Thyroid gland (tissue), 4 donors: ENCODE measurements around the gene ZSCAN1.
A peak's percentile ranks its signal among the peaks of the same experiment; 100 is the strongest.

Experiments
- POLR2A ChIP-seq, 2 donors: fragments of 450-650 bp; IDR thresholded peaks; one replicate each; pipeline ENCODE4 v1.6.1; 2017; ENCODE audit warnings: antibody characterized with exemption in 2 of 2, mild to moderate bottlenecking in 2 of 2, moderate library complexity in 1 of 2
- TF ChIP-seq, protein P1 (sequence below), 6 experiments: fragments of 200-600 bp in 3 of 6; fragments of 450-650 bp in 3 of 6; sonication (generic) in 3 of 6; IDR thresholded peaks; one replicate each; pipeline ENCODE4 v1.5.1; 2016 to 2019; ENCODE audit warnings: antibody characterized with exemption in 6 of 6, mild to moderate bottlenecking in 2 of 6, inconsistent platforms in 1 of 6, moderate library complexity in 1 of 6

DNA sequence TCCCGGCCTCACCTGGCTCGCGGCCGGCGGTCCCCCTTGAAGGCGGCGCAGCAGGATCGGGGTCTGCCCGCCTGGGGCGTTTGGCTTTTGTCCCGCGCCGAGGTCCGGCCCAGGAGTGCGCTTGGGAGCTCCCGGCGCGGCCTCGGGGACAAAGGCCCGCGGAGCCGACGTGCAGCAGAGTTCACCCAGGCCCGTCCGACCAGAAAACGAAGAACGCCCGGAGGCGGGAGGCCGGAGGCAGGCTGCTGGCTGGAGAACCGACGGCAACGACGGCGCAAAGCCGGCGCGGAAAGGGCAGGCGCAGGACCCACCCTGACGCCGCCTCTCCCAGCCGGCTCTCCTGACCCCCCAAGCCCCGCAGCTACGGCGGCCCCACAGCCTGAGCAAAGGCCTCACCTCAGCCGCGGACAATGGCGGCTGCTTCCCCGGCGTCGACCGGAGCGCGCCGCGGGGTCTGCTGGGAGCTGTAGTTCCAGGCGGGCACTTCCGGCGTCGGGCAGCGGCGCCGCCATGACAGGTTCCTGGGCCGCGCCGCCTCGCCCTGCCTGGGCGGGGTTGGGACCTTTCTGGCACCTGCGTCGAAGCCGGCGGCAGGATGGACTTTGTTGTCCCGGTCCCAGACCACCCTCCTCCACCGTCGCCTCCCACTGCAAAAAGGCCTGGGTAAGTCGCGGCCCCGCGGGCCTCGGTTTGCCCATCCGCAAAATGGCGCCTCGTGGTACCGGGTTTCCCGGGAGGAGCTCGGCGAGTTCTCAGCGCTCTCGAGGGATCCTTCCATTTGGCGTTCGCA, 31.2 kb upstream of the ZSCAN1 start, which contains the start of gene ZNF606:
- TF ChIP-seq, protein P1, sequence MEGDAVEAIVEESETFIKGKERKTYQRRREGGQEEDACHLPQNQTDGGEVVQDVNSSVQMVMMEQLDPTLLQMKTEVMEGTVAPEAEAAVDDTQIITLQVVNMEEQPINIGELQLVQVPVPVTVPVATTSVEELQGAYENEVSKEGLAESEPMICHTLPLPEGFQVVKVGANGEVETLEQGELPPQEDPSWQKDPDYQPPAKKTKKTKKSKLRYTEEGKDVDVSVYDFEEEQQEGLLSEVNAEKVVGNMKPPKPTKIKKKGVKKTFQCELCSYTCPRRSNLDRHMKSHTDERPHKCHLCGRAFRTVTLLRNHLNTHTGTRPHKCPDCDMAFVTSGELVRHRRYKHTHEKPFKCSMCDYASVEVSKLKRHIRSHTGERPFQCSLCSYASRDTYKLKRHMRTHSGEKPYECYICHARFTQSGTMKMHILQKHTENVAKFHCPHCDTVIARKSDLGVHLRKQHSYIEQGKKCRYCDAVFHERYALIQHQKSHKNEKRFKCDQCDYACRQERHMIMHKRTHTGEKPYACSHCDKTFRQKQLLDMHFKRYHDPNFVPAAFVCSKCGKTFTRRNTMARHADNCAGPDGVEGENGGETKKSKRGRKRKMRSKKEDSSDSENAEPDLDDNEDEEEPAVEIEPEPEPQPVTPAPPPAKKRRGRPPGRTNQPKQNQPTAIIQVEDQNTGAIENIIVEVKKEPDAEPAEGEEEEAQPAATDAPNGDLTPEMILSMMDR (IDR thresholded peaks at IDR 0.05), result no peak
- TF ChIP-seq POLR2A (IDR thresholded peaks at IDR 0.05), result peak in 1 of 2 donors; percentile 89
